SK-N-DZ (cell line): ENCODE measurements around the gene PDHX.
A peak's percentile ranks its signal among the peaks of the same experiment; 100 is the strongest.
"Not testable (repeated sequence)": the region's sequence is repeated elsewhere in the genome, so short reads cannot be mapped to it uniquely, and the experiment has no call there.

Experiments
- DNase-seq: peaks from one replicate; pipeline ENCODE4 v3.0.0-alpha.2; 2015; ENCODE audit warnings: low spot score

PDHX gene

DNA sequence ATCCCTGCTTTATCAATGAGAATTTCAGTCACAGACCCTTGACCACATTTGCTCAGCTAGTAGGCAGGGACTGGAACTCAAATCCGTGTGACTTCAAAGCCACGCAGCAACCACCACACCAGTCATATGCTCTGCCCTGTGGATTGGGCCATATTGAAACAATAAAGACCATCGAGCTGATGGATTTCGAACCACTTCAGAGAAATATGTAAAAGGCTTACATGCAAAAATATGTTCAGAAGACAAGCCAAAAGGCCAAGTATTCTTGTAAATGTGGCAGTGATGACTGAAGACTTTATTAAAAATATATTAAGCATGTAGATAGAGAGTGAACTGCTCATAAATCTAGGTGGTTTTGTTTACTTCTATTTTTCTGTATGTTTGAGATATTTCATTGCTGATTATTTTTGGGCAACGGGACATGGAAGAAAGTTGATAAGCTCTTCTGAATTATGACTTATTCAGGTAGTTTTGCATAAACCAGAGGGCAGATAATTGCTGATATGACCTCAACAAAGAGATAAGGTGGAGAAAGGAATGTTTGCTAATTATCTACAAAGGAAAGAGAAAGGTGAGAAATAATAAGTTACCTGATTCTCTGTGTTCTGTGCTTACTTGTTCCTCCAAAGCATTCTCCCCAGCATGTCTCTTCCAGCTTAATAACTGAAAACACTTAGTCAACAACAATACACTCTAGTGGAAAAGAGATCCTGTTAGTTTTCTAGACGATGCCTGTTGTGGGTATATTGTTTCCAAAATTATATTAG is 99.4 kb downstream of the PDHX start:
- no peak for DNase-seq

DNA sequence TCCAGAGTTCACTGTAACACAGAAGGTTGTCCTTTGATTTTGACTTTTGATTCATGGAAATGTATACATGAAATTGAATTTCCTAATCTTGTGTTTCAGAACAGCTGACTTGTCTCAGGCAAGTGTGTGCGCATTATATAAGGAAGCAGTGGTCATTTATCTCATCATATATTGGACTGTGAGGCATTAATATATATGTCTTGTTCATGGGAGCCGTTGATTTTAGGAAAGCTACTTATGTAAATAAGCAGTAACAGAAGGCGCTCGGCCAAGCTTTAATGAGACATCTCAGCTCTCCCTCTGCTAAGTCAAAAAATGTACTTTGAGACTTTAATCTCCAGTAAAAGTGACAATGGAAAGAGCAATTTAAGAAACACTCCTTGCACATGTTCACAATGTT is 100.5 kb downstream of the PDHX start:
- DNase-seq: no peak

DNA sequence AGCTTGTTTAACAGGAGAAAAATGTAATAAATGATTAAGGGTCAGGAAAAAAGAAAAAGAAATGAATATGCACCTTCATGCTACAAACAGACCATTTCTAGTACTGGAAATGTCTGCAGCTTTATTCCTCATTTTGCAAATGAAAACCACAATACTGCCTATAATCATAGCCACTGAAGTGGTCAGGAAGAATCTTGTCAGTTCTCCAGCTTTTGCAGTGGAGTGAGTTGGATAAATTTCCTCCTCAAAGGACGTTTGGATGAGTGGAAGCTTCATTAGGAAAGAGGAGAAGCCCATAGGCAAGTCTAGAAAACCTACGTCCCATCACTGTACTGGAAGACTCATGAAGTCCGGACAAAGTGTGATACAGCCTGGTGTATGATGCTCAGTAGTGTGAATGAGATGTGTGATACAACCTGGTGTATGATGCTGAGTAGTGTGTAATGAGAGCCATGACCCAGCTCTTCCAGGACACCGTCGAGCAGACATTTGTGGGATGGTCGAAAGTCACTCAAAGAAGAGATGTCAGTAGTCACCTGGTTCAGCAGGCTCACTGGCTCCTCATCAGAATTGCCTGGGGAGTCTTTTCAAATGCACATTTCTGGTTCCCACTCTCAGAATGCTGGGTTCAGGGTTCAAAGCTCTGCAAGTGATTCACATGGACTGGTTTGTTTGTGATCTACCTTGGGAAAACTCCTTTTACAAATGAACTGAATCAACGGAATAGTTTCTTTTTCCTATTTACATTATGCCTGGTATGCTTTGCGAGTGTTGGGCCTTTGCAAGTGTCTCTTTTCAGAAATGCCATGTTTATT is 101.3 kb downstream of the PDHX start:
- no peak for DNase-seq

DNA sequence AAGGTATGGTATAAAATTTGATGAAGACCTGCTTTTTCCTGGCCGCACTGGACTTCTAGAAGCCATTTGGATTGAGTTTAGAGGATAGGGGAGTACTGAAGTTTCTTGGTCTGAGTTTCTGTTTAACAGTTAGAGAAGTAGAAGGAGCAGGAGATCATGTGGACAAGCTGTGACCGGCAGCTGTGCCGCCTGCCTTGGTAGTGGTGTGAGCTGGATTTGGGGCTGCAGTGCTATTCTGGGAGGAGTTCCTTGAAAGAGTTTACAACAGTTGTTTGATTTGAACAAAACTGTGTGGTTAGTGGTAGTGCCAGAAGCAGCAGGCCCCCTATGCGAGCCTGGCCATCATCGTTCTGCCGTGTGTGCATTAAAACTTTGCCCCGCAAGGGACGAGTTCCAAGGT is 105.2 kb downstream of the PDHX start:
- no peak for DNase-seq

DNA sequence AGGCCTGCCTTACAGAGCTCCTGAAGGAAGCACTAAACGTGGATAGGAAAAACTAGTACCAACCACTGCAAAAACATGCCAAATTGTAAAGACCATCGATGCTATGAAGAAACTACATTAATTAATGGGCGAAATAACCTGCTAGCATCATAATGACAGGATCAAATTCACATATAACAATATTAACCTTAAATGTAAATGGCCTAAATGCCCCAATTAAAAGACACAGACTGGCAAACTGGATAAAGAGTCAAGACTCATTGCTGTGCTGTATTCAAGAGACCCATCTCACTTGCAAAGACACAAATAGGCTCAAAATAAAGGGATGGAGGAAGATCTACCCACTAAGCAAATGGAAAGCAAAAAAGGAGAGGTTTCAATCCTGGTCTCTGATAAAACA is 107.5 kb downstream of the PDHX start:
- not testable (repeated sequence) for DNase-seq

DNA sequence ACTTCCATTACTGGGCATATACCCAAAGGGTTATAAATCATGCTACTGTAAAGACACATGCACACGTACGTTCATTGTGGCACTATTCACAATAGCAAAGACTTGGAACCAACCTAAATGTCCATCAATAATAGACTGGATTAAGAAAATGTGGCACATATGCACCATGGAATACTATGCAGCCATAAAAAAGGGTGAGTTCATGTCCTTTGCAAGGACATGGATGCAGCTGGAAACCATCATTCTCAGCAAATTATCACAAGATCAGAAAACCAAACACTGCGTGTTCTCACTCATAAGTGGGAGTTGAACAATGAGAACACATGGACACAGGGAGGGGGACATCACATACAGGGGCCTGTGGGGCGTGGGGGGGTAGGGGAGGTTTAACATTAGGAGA is 111.6 kb downstream of the PDHX start:
- DNase-seq: not testable (repeated sequence)

DNA sequence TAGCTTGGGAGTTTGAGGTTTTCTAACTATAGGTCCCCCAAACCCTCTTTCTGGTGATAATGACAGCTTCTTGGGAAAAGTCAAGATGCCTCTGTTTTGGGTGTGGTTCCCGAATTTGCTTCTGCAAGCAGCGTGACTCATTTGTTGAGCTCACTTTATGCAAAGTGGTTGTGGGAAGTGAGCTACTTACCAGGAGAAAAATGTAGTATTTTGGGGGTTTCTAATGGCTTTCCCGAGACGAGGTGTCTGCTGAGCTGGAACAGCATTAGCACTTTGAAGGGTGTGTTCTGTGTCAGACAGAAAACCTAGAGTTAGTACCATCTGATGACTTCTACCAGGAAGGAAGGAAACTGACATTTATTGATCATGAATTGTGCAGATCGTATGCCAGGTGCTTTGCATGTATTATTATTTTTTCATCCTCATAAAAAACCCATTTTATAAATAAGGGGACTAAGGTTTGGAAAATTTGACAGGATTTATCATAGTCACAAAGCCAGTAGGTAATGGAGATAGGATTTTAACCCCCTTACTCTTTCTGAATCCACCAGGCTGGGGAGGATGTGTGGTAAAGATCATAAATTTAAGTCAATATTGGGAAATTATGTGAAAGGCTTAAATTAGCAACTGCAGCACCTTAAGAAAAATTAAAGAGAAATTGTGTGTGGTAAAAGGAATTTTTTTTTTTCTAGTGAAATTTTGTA is 113.7 kb downstream of the PDHX start:
- no peak for DNase-seq

DNA sequence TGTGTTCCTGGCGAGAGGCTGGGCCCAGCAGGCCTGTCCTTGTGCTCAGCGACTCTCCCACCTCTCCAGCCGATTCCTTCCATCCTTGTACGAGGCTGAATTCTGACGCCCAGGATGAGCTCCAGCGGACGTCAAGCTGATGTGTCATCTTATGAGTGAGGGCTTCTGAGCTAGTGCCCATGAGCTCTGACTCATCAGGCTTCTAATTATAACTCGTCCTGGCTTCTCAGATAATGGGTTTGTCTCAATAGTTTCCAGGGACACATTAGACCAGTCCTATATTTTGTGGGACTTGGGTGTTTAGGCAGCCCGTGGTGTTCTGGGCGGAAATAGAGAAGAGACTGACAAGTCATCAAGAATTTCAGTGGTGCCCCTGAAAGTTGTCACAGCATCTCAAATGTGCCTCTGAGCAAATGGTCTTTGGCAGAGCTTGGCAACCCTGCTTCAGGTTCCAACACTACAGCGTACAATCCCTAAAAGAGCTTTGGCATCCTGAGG is 114.3 kb downstream of the PDHX start:
- no peak for DNase-seq

DNA sequence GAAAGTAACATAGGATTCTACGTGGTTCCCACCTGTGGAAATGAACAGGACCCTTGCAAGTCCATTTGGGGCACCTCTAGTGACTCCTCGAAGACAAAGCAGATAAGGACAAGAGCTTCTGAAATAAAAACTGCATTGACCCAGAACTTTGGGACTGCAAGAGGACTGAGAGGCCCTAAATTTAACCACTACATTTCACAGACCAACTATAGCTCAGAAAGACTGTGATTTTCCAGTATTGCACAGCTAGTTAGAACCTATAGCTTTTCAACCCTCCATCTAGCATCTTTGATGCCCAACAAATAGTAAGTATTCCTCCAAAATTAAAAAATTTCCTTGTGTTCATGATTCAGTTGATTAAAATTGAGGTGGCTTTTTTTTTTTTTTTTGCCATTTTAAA is 114.9 kb downstream of the PDHX start:
- no peak for DNase-seq

DNA sequence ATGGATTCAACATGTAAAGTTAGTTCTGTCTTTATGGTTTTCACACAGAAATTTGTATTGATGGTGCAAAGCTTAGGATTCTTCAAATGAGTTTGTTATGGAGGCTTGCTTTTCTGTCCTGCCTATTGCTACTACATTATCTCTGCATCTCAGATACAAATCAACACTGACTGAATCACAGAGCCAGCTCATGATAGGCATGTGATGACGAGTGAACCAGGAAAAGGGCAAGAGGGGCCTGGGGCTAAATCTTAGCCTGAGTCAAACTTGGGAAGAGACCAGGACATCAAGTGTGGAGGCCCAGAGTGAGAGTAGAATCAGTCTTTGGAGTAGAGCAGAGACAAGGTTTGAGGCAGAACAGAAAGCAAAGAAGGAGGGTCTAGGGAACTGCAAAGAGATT is 115.4 kb downstream of the PDHX start:
- no peak for DNase-seq

DNA sequence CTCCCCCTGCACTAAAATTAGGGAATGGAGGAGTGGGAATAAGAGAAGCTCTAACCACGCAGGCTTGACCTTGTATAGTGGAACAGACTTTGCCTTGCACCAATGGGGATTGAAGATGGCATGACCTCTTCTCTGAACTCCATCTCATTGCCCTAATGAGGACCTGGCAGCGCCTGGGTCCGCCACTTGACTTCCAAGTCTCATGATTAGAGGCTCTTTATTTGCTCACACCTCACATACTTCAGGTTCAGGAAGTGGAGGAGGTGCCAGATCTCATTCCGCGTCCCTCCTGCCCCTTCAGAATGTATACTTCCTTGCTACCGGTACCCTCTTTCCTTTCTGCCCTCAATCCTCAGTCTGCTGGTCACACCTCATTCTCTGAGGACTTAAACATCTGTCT is 116.6 kb downstream of the PDHX start:
- no peak for DNase-seq

DNA sequence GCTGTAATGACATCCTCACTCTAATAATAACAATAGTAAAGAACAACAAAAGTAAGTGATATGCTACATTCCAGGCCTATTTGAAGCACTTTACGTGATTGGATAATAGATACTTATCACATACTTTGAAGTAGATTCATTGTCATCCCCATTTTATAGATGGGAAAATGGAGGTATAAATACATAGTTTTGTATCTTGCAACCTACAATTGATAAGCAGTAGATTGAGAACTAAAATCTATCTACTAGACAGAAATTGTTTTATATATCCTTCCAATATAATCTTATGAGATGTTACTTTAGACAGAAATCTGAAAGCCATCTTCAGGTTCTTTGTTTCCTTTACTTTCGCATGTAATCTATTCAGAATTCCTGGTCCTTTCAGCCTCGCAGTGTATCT is 118.0 kb downstream of the PDHX start:
- no peak for DNase-seq

DNA sequence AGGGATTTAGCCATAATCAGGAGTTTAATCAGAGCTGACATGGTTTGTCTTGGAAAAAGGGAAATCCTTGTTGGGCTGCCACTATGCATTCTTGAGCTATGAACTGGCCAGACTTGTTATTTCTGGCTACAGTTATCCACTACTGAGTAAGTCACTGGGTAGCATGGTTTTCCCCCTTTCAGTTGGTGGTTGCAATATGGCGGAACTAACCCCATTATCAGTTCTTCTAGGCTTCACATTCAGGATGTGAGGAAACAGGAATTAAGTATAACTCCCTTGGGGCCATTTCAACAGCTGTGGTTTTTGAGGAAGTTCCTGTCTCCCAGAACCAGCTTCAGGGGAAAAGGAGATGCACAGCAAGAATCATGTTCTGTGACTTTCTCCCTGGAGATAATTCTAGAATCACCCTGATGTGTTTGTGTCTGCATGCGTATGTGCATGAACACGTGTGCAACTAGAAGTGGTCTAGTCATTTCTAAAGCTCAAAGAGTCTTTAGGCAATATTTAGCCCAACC is 119.5 kb downstream of the PDHX start:
- DNase-seq: no peak

DNA sequence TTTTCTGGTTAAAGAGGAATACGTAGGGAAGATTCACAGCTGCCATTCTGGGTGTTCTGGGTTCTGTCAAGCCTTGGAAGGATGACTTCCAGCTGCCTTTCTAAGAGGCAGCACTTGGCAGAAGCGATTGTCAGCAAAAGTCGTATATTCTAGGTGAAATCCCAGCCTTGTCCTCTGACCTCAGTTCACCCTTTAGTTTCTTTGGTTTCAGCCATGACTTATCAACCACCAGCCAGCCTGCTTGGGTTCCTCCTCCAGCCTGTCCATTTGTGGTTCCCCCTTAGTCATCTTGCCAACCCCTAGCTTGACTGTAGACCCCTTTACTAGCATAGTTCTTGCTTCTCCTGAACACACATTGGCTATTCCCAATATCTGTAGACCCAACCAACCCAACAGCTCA is 120.2 kb downstream of the PDHX start:
- peak; percentile 93 for DNase-seq

DNA sequence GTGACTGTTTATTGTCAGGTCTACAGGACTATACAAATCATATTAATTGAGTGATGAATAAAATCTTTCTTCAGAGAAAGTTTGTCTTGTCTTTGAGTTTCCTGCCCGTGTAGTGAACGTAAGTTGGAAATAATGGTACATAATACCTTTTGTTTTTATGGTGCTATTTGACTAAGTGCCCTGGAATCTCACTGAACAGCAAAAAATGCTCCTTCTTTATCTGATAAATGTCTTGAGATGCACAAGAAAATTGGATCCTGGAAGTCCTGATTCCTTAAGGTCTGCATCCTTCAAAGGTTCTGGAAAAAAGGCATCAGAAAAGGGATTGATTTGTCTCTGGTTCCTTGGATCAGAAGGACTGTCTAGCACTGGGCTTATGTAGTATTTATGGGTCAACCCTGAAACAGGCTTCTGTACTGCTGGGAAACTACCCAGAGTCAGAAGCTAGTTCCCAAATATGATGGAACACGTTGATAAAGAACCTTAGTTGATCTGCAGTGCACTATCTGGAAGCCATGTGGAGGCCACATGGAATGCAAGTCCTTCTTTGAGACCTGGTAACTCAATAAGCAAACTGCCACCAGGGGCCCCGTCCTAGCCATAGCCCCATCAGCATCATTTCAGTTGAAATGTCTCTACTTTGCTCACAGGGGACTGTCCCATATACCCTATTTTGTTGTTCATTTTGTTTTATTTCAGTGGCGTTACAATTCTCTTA is 122.0 kb downstream of the PDHX start:
- DNase-seq: peak; percentile 72

DNA sequence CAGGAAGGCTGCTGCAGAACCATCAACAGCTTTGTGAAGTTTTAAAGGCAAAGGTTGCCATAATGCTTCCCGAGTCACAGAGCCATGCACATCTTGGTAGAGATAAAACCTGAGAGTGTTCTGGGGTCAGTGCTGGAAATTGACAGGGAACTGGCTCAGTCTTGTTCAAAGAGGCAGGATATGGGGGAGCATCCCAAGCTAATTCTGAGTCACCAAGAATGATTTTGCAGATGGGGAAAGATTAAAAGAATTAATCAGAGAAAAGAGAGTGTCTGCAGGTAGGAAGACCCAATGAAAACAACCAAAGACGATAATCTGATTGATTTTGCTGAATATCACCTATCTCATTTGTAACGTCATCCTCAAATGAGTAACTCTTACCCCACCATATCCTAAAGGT is 122.7 kb downstream of the PDHX start:
- DNase-seq: no peak

DNA sequence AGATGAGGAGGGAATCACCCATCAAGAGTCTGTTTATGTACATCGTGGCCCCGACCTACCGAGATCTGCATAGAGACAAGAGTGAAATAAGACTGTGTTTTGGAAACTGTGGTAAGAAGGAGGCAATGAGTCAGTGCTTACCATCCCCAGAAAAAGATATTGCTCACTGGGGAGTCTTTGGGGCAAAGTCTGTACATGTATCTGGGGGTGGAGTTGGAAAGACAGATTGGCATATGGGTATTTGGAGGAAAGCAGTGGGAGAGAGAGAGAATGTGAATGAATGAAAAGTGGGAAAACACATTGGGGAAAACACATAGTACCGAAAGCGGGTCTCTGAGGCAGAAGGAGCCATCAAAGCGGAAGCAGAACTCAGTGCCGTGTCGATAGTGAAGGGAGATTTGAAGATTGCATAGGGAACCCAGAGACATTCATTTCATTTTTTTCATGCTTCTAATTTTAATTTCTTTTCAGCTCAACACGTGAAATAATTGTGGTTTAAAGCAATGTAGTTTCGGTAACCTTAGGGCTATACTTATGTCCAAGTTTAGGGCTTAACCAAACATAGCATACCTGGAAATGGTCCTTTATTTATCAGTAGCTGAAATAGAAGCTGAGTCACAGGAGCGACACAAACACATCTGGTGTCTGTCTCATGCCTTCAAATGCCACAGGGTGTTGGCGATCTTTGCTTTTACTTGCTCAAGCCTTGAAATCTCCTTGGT is 124.0 kb downstream of the PDHX start:
- no peak for DNase-seq

DNA sequence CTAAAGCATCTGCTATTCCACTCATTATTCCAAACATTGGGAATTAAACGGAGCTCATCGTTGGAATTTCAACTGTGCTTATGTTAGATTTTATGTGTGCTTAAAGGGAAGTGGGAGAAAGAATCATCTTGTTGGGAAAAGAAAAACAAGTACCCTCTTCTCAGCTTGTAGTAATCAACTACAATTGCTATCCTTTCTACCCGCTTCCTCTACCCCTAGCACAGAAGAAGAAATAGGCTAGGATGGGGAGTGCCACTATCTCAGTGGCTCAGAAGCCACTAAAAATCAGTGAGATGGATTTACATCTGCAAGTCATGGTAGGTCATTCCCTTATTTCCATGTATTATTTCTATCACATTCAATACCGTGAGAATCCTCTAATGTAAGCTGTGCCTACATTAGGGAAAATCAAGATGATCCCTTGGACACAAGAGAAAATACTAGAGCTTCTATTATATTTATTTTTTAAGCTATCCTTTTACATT is 124.7 kb downstream of the PDHX start:
- DNase-seq: no peak

DNA sequence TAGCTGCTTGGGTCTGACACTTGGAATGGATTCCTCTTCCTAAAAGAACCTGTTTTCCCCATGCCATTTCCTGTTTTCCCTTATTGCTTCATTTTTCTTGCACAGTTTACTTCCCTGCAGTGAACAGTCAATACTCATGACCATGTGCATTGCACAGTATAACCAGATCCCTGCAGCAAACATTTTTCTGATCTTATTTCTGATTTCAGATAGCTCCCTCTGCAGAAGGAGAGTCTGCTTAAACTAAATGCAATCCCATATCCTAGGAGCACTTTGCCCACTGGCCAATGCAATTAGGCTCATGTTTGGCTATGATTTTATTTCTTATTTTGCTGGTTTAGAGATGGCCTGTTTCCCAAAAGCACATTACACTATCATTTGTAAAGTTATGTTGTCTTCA is 125.8 kb downstream of the PDHX start:
- peak; percentile 57 for DNase-seq

DNA sequence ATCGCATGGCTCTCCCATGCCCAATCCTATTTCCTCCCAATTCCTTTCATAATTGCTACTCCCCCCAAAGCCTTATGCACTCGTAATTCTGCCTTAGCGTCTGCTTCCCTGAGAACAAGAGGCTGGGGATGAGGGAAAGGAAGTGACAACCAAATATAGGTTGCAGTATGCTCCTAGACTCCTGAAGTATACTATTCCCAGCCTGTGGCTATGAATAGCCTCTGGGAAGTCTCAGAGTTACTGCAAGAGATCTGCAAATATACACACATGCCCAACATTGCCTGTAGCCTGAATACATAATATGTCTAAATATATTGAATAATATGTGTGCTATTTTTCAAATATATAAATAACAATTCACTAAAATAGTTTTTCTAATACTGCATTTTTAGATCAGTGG is 126.5 kb downstream of the PDHX start:
- DNase-seq: no peak

DNA sequence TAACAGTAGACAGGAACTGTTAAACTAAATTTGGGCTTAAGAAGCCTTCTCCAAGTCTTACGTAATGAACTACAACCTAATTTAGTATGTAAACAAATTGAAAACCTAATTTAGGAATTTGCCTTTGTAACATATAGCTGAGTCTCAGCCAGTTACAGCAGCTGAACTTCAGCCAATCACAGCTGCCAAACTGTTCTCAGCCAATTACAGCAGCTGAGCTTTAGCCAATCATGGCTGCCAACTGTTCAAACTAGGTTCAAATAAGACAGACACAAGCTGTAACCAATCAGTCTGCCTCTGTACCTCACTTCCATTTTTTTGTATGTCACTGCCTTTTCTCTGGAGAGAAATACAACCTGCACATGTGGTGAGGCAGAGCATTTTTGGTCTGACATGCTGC is 127.5 kb downstream of the PDHX start:
- peak; percentile 35 for DNase-seq
